Peyer's patch (tissue), 4 donors: Measurements from ENCODE around the gene SAP30. TPM values are rescaled to one million over a fixed set of nuclear protein-coding genes. Genes with fewer than 3 reads are reported as not detected.

ENCODE experiments used
- DNase-seq, 3 donors: peaks; one replicate each; pipeline ENCODE4 v3.0.0-alpha.2; 2017 to 2019
- H3K27ac ChIP-seq, 4 donors: fragments of 200-600 bp; sonication (generic); one replicate each; pipeline ENCODE4 v1.5.1; 2016 to 2019
- H3K27me3 ChIP-seq, 2 donors: fragments of 200-600 bp; sonication (generic); one replicate each; pipeline ENCODE4 v1.5.1; 2019
- H3K36me3 ChIP-seq, 3 donors: fragments of 200-600 bp; sonication (generic); one replicate each; pipeline ENCODE4 v1.5.1; 2016 to 2019
- H3K4me1 ChIP-seq, 4 donors: fragments of 200-600 bp; sonication (generic); one replicate each; pipeline ENCODE4 v1.5.1; 2016 to 2019
- H3K4me3 ChIP-seq, 4 donors: fragments of 200-600 bp; sonication (generic); 1 replicate in 3 of 4; 2 replicates in 1 of 4; pipeline ENCODE4 v1.5.1; 2016 to 2019; ENCODE audit warnings: mild to moderate bottlenecking in 1 of 4
- H3K9me3 ChIP-seq, 4 donors: fragments of 200-600 bp; sonication (generic); one replicate each; pipeline ENCODE4 v1.5.1; 2016 to 2019; ENCODE audit warnings: mild to moderate bottlenecking in 1 of 4
- CTCF ChIP-seq, 6 experiments: fragments of 450-650 bp in 4 of 6; fragments of 200-600 bp in 2 of 6; sonication (generic) in 1 of 6; IDR thresholded peaks; one replicate each; pipeline ENCODE4 v1.5.1; 2017 to 2019; ENCODE audit warnings: antibody characterized with exemption in 6 of 6, mild to moderate bottlenecking in 3 of 6, moderate library complexity in 1 of 6
- POLR2A ChIP-seq, 2 donors: fragments of 450-650 bp; IDR thresholded peaks; one replicate each; pipeline ENCODE4 v1.5.1; 2017; ENCODE audit warnings: antibody characterized with exemption in 2 of 2, mild to moderate bottlenecking in 2 of 2, moderate library complexity in 2 of 2
- total RNA-seq, 4 donors: library from RNA; depleted of rRNA; stranded (reverse); fragments of >200 nt; gene quantifications; one replicate each; pipeline ENCODE4 v1.1.0, GENCODE V29; 2016

SAP30 gene
- total RNA-seq, 4 donors from 2014 or later: 8.1 to 18.4 (median 16.0) TPM

GRCh38 chr4:173415885-173416653, 45.3 kb downstream of the SAP30 start:
- no peaks in the 10 kb centered on the region for H3K36me3 ChIP-seq
- no peak overlapping the region for H3K4me3 ChIP-seq
- TF ChIP-seq POLR2A (IDR thresholded peaks at IDR 0.05): no peak
- TF ChIP-seq CTCF (IDR thresholded peaks at IDR 0.05): no peak
- H3K4me1 ChIP-seq: peaks cover 0 to 4% (median 0%) of the 10 kb centered on the region in 4 donors
- no peaks in the 10 kb centered on the region for H3K9me3 ChIP-seq
- peak in 1 of 3 donors; percentile 50 for DNase-seq
- peak overlapping the region in 2 of 4 donors; percentile 14 to 37 for H3K27ac ChIP-seq
- no peaks in the 10 kb centered on the region for H3K27me3 ChIP-seq

GRCh38 chr4:173417833-173418232, 47.1 kb downstream of the SAP30 start:
- Histone ChIP-seq H3K9me3 (no peaks in the 10 kb centered on the region), H3K4me3 (no peak overlapping the region), H3K36me3 (no peaks in the 10 kb centered on the region), H3K27me3 (no peaks in the 10 kb centered on the region), H3K27ac (no peak overlapping the region), H3K4me1 (peaks cover 0 to 4% (median 0%) of the 10 kb centered on the region in 4 donors)
- TF ChIP-seq CTCF (IDR thresholded peaks at IDR 0.05) (no peak), POLR2A (IDR thresholded peaks at IDR 0.05) (no peak)
- DNase-seq: no peak

GRCh38 chr4:173418639-173419038, 47.9 kb downstream of the SAP30 start:
- no peaks in the 10 kb centered on the region for H3K36me3 ChIP-seq
- no peak overlapping the region for H3K27ac ChIP-seq
- H3K4me1 ChIP-seq: peaks cover 0 to 4% (median 0%) of the 10 kb centered on the region in 4 donors
- no peak overlapping the region for H3K4me3 ChIP-seq
- no peaks in the 10 kb centered on the region for H3K27me3 ChIP-seq
- H3K9me3 ChIP-seq: no peaks in the 10 kb centered on the region
- no peak for DNase-seq
- TF ChIP-seq CTCF (IDR thresholded peaks at IDR 0.05) (no peak), POLR2A (IDR thresholded peaks at IDR 0.05) (no peak)

GRCh38 chr4:173420324-173420752, 49.6 kb downstream of the SAP30 start:
- Histone ChIP-seq H3K9me3 (no peaks in the 10 kb centered on the region), H3K36me3 (no peaks in the 10 kb centered on the region), H3K4me1 (peaks cover 0 to 4% (median 0%) of the 10 kb centered on the region in 4 donors), H3K4me3 (no peak overlapping the region), H3K27ac (no peak overlapping the region), H3K27me3 (no peaks in the 10 kb centered on the region)
- TF ChIP-seq CTCF (IDR thresholded peaks at IDR 0.05): peak in 5 of 6 experiments; percentile 47 to 64 (median 55)
- no peak for TF ChIP-seq POLR2A (IDR thresholded peaks at IDR 0.05)
- DNase-seq: no peak

- Histone ChIP-seq H3K27me3 (no peaks in the 10 kb centered on the region), H3K27ac (no peak overlapping the region), H3K4me3 (no peak overlapping the region), H3K4me1 (peaks cover 0 to 4% (median 0%) of the 10 kb centered on the region in 4 donors), H3K36me3 (no peaks in the 10 kb centered on the region), H3K9me3 (no peaks in the 10 kb centered on the region)
- DNase-seq: no peak
- TF ChIP-seq CTCF (IDR thresholded peaks at IDR 0.05) (no peak), POLR2A (IDR thresholded peaks at IDR 0.05) (no peak)
Measured at GRCh38 chr4:173420801-173421200, 50.0 kb downstream of the SAP30 start.
